ENCODE measurements around the gene SHF. TPM values are rescaled to one million over a fixed set of nuclear protein-coding genes. Genes with fewer than 3 reads are reported as not detected.
A peak's percentile ranks its signal among the peaks of the same experiment; 100 is the strongest.

SHF gene
- total RNA-seq, 1 experiment from 2014 or later: 11.2 TPM

DNA sequence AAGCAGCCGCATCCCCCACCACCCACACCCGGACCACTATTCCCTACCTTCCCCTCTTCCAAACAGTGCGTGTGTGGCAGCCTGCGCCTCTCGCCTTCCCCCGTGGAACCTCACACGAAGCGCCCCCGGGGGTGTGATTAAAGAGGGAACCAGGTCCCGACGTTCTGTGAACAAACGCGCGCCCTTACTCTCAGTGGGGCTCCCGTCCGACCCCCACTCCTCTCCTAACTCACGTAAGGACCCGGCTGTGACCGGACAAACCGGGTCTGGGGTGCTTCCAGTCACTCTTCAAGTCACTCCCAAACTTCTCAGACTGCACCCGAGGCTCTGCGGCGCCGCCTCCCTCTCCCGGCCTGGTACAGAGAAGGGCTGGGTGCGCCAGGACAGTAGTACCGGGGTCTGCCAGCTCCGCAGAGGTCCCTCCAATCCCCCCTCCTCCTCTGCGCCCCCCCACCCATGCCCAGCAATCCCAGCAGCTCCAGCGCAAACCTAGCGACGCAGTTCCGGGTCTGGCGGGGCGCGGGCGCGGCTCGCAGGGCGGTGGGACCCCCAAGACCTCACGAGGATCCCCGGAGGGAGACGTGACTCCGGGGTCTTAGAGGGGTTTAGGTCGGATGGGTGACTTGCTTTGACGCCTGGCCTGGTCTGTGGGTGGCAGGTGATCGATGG lies 58.7 kb downstream of the SHF start:
- DNase-seq (ENCODE audit: low spot score): no peak

DNA sequence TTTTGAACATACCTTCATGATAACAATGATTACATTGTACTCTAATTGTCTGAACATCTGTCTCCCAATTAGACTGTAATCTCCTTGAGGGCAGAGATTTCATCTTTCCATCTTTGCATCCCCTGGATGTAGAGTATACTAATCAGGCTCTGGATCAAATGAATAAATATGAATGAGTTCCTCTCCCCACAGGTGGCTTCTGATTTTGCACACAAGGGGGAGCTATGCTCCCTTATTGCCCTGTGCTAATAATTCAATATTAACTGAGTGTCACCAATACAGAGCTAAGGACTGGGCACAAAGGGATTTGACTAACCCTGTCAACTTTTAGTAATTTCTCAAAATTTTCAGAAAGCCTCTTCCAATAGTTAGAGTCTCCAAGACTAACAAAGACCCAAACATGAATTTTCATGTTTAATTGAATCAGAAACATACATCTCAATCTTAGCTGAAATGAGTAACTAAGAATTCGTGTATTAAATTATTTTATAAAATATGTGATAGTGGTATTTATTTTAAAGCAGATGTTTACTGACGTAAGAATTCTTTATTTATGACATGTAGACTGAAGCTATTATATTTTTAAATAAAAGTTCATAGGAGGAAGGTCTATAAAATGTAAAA lies 61.1 kb downstream of the SHF start:
- DNase-seq (ENCODE audit: low spot score): peak; percentile 78

DNA sequence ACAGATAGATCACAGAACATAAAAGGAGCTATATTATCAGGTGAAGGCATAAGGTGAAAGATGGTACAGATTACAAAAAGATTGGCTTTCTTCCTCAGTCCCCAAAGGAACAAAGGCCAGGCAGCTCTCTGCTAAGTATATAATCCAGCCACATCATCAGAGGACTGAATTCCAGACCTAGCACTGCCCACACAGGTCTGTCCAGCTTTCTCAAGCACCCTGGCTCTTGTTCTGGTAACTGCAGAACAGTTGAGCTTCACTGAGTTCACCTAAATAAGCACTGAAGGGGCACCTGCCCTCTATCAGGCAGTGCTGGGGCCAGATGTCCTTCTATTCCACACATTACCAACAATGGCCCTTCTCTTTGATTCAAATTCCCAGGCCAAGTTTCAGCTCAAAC lies 64.4 kb downstream of the SHF start:
- DNase-seq (ENCODE audit: low spot score): peak; percentile 33

DNA sequence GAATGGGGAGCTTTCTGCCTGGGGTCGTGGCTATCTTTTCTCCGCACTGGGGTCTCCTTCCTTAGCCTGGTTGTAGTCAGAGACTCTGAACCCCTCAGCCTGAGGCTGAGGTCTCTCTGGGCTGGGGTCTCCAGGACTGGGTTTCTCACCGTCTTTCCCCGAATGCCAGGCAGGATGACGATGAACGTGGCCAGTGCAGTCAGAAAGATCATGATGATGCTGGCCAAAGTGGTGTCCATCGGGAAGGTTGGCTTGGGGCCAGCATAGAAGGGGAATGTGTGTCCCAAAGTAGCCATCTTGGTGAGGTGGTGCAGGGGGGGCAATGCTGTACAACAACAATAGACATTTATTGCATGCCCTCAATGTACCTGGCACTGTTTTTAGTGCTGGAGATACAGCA lies 65.0 kb downstream of the SHF start:
- DNase-seq (ENCODE audit: low spot score): no peak

DNA sequence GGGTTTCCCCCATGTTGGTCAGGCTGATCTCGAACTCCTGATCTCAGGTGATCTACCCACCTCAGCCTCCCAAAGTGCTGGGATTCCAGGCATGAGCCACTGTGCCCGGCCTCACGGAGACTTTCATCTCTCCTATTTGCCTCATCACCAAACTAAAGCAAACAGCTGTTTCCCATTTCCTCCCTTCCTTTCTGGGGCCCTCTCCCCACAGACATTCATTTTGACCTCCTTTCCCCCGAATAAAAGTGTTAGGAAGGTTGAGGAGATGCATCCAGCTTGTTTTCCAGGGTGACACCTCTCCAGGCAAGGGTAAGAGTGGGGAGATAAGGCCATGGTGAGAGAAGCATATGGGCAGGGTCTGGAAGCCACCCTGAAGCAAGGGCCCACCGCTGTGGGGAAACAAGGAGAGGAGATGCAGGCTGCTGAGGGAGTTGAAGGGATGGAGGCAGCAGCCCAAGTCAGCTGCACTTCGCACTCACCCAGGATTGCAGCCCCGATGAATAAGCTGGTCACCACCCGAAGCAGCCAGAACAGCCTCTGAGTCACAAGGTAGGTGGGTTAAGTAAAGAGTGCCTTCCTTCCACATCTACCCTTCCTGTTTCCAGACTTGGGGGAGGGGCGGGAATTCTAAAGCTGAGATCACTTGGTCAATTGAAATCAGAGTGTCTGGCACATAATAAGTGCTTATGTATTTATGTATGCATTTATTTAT lies 65.9 kb downstream of the SHF start:
- DNase-seq (ENCODE audit: low spot score): peak; percentile 71

DNA sequence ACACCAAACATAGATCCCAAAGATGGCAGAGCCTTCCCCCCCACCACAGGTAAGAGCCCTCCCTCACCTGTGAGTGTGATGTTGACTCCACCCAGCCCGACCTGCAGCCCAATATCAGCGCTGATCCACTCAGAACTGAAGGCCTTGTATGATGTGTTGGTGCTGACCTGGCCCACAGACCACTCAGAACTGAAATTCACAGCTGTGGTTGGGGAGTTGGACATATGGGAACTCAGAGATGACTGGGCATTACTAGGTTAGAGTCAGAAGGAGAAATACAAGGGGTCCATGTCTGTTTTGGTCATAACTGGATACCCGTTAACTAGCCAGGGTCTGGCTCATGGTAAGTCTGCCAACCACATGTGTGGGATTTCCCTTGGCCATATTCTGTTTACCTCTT lies 66.7 kb downstream of the SHF start:
- no peak for DNase-seq (ENCODE audit: low spot score)

DNA sequence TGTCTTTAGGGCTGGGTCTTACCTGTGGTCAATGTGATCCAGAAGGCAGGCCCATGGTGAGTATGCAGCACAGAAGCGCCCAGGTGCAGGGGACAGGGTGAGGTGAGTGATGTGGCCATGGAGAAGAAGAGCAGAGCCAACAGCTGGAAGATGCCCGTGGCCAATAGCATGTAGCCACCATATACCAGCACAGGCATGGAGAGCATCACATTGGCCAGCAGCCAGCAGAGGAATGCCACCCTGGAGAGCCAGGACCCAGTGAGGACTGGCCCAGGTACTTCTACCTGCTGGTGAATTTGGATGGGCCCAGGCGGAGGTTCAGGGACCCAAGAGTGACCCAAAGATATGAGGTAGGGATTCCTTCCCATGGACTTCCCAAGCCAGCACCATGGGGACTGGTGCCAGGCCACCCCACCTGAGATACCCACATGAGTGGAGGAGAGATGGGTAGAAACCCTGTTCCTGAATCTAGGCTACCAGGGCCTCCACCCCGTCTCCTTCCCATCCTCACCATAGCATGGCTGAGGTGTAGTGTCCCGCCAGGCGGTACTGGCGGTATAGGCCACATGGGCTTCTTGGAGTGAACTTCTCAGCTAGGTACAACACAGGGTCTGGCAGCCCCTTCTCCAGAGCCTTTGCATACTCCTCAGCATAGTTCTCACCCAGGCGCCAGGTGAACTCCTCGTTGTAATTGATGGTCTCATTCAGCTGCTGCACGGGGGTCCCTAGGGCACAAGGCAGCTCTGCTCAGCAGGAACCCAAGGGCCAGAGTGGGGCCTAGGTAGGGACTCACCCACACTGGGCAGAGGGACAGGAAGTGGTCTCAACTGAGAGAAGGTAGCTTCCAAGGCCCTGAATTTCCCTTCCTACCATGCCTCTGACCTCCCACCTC lies 67.4 kb downstream of the SHF start:
- DNase-seq (ENCODE audit: low spot score): no peak

DNA sequence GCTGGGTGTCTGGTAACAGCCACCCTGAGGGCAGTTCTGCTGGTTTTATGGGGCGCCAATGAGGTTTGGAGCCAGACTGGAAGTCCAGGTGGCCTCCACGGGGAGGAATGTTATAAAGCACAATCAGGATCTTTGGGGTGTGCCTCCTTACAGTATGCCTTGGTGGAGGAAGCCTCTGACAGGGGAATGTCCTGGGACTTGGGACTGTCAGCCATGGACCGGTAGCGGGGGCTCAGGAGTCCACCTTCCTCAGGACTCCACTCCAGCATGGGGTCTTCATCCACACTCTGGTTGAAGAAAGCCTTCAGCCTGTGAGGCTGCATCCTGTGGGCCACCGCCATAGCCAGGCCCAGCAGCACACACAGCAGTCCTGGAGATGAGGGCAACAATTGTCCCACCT lies 68.8 kb downstream of the SHF start:
- no peak for DNase-seq (ENCODE audit: low spot score)

DNA sequence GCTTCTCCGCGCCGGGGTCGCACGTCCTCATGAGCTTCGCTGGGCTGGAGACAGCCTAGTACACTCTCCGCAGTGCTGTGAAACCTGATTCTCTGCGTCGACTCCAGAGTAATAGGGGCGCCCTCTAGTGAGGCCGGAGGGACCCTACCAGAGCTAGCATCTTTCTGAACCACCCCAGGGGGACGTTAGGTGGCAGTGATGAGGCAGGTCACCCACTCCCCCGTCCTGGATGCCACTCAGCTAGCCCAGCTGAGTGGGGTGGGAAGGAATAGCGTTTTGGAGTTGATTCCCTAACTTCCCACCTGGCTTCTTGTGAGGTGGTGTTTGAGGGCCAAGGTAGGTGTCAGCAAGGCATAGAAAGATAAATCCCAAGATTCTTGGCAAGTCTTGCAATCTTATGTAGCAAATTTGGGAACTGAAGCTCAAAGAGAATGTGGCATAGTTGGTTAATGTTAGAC lies 69.6 kb downstream of the SHF start:
- peak; percentile 95 for DNase-seq (ENCODE audit: low spot score)

DNA sequence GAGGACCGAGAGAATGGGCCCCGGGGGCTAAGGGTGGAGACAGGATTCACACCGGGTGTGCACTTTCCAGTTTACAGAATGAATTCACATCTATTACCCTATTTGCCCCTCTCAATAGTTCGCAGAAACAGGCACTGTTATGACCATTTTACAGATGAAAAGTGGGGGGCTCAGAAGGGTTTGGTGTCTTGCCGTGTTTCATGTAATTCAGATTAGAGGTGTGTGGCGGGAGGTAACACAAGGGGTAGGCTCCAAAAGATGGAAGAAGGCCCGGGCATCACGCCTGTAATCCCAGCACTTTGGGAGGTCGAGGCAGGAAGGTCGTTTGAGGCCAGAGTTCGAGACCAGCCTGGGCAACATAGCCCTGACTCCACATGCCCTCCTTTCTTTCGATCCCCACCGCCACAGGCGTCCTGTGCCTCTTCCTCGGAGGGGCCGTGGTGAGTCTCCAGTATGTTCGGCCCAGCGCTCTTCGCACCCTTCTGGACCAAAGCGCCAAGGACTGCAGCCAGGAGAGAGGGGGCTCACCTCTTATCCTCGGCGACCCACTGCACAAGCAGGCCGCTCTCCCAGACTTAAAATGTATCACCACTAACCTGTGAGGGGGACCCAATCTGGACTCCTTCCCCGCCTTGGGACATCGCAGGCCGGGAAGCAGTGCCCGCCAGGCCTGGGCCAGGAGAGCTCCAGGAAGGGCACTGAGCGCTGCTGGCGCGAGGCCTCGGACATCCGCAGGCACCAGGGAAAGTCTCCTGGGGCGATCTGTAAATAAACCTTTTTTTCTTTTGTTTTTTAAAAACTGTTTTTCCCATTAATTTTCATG lies 70.2 kb downstream of the SHF start:
- DNase-seq (ENCODE audit: low spot score): no peak

Other genes starting within 250 kb of the SHF start
- not detected in 2 replicates for gene TERB2, start 231.3 kb downstream of the SHF start, total RNA-seq (2014; rRNA removed; shearing (Covaris generic))
- gene SORD, start 164.8 kb downstream of the SHF start, total RNA-seq (2014; rRNA removed; shearing (Covaris generic)): 207 and 238 TPM in 2 replicates
- gene DUOX2, start 73.8 kb downstream of the SHF start, total RNA-seq (2014; rRNA removed; shearing (Covaris generic)): 0.08 TPM in 2 replicates
- not detected in 2 replicates for gene DUOXA2, start 73.6 kb downstream of the SHF start, total RNA-seq (2014; rRNA removed; shearing (Covaris generic))
- 0.23 and 0.26 TPM in 2 replicates for gene DUOXA1, start 58.1 kb downstream of the SHF start, total RNA-seq (2014; rRNA removed; shearing (Covaris generic))
- 1.5 and 3.1 TPM in 2 replicates for gene DUOX1, start 58.0 kb downstream of the SHF start, total RNA-seq (2014; rRNA removed; shearing (Covaris generic))
- not detected in 2 replicates for gene SLC28A2, start 64.3 kb upstream of the SHF start, total RNA-seq (2014; rRNA removed; shearing (Covaris generic))
- 0.53 and 0.76 TPM in 2 replicates for gene GATM, start 190.6 kb upstream of the SHF start, total RNA-seq (2014; rRNA removed; shearing (Covaris generic))